ENCODE results near the gene OOEP.

The OOEP gene

DNA sequence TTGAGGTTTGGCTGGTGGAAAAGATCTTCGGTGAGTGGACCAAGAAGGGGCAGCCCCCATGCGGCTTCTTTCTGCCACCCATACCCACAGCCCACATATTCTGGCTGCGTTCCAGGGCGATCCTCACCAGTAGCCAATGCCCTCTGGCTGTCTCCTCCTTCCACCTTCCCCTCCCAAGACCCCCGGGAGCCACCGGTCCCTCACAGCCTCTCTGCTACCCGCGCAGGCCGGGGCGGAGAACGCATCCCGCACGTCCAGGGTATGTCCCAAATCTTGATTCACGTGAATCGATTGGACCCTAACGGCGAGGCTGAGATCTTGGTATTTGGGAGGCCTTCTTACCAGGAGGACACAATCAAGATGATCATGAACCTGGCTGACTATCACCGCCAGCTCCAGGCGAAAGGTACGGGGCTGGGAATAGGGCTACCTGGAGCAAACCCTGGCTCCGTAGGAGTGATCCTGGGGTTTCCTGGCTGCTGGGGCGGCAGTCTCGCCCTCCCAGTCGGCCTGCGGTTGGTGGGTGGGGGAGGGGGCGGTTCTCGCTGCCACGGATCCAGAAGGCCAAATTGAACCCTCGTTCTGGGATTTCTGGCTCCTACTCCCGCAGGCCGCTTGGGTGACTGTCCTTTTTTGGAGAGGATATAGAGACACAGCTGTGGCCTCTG is 6.7 kb downstream of the OOEP start:
- no peaks in the 10 kb centered on the region for H3K36me3 ChIP-seq (ENCODE audit: control insufficient read depth, low read length)
- no peak overlapping the region for H3K4me3 ChIP-seq (ENCODE audit: low read length)
- no peaks in the 10 kb centered on the region for H3K9me2 ChIP-seq (replicated peaks; ENCODE audit: control insufficient read depth, low read length)
- no peaks in the 10 kb centered on the region for H4K20me1 ChIP-seq (ENCODE audit: control insufficient read depth, insufficient read depth, low read depth, low read length)
- no peaks in the 10 kb centered on the region for H3F3A ChIP-seq (ENCODE audit: control insufficient read depth, insufficient read depth)
- no peaks in the 10 kb centered on the region for H3K9me3 ChIP-seq (ENCODE audit: control insufficient read depth, insufficient read depth, low read length)
- no peaks in the 10 kb centered on the region for H3K79me2 ChIP-seq (ENCODE audit: control insufficient read depth, low read length)
- no peak overlapping the region for H3K4me2 ChIP-seq (ENCODE audit: low read length)
- no peak overlapping the region for H3K27ac ChIP-seq (ENCODE audit: low read depth, low read length)
- no peaks in the 10 kb centered on the region for H3K27me3 ChIP-seq (ENCODE audit: control insufficient read depth, low read length)
- H3K4me1 ChIP-seq (ENCODE audit: control insufficient read depth, low read length), result no peaks in the 10 kb centered on the region
- no peak for TF ChIP-seq CTCF (IDR thresholded peaks at IDR 0.05; ENCODE audit: low read depth, low read length, poor library complexity, severe bottlenecking)
- no peak for TF ChIP-seq EZH2phosphoT487 (IDR thresholded peaks at IDR 0.05; ENCODE audit: borderline replicate concordance, low read length)

DNA sequence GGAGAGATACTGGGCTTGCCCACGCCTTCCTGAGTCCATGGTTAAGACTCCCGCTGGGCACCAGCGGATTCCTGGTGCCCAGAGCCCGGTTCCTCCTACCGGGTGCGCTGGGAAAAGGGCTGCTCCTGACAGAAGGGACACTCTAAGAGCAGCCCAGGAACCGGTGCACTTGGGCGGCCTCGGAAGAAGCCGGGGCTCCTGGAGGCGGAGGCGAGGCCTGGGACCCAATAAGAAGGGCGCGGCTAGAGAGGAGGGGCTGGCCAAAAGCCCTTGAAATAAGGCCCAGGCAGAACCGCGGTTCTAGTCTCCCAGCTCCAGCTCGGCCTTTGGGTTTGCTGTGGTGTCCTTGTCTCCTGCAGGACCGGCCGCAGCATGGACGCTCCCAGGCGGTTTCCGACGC is 7.3 kb downstream of the OOEP start, which contains the start of gene KHDC3L:
Gene KHDC3L, plus strand, starts transcription at position 301 of the 400 bp plus-strand sequence. Its CDS starts 72 bp downstream, at position 373.
- Histone ChIP-seq H3K27ac (ENCODE audit: low read depth, low read length) (no peak within 1 kb of the TSS), H3K4me3 (ENCODE audit: low read length) (no peak within 1 kb of the TSS), H3K36me3 (ENCODE audit: control insufficient read depth, low read length) (no peaks in the 10 kb centered on the region), H3K4me1 (ENCODE audit: control insufficient read depth, low read length) (no peaks in the 10 kb centered on the region), H3K9me3 (ENCODE audit: control insufficient read depth, insufficient read depth, low read length) (no peaks in the 10 kb centered on the region), H3K27me3 (ENCODE audit: control insufficient read depth, low read length) (no peaks in the 10 kb centered on the region), H3K79me2 (ENCODE audit: control insufficient read depth, low read length) (no peaks in the 10 kb centered on the region), H4K20me1 (ENCODE audit: control insufficient read depth, insufficient read depth, low read depth, low read length) (no peaks in the 10 kb centered on the region), H3K9me2 (replicated peaks; ENCODE audit: control insufficient read depth, low read length) (no peaks in the 10 kb centered on the region), H3F3A (ENCODE audit: control insufficient read depth, insufficient read depth) (no peaks in the 10 kb centered on the region), H3K4me2 (ENCODE audit: low read length) (no peak within 1 kb of the TSS)
- TF ChIP-seq EZH2phosphoT487 (IDR thresholded peaks at IDR 0.05; ENCODE audit: borderline replicate concordance, low read length) (no peak), CTCF (IDR thresholded peaks at IDR 0.05; ENCODE audit: low read depth, low read length, poor library complexity, severe bottlenecking) (no peak)

DNA sequence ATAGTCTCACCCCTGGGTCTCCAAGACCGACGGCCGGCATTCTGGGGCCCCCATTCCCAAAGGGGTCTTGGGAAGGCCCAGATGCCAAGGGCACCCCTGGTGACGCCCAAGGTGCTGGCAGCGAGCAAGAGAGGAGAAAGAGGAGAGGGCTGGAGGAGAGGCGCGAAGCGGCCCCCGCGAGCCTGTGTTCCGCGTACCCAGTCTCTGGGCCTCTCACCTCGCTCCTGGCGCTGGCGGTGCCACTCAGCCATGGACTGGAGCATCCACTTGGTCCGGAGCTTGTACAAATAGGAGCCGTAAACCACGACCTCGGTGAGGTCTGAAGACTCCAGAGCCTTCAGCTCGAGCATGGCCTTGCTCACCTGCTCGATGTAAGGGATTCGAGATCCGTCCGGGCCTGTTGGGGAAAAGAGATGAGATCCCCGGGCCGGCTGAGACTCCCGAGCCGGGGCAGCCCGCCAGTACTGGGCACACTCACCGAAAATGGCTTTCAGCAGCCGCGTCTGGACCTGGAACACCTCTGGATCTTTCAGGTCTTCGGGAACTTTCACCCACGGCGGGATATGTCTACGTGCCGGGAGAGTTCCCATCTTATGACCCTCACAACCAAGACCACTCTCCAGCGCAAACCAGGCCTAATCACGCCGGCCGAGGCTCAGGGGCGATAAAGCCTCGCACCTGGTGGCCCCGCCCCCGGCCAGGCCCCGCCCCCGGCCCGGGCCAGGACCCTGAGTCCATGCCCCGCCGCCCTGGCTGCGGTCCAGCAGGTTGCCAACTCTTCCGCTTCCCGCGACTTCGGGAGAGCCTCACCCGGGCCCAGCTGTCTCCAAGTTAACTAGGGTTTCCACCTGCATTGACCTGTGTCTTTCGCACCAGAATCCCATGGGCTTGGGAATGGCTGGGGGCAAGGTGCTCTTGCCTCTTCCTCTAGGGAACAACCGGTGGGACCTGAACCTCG is 15.8 kb downstream of the OOEP start, which contains the start of gene DPPA5:
Gene DPPA5, minus strand, starts transcription at position 641 of the 958 bp plus-strand sequence. Its CDS starts 51 bp downstream, at position 590.
- Histone ChIP-seq H3K27ac (ENCODE audit: low read depth, low read length) (no peak within 1 kb of the TSS), H3K79me2 (ENCODE audit: control insufficient read depth, low read length) (no peaks in the 10 kb centered on the region), H4K20me1 (ENCODE audit: control insufficient read depth, insufficient read depth, low read depth, low read length) (no peaks in the 10 kb centered on the region), H3K4me1 (ENCODE audit: control insufficient read depth, low read length) (no peaks in the 10 kb centered on the region), H3K9me3 (ENCODE audit: control insufficient read depth, insufficient read depth, low read length) (no peaks in the 10 kb centered on the region), H3K27me3 (ENCODE audit: control insufficient read depth, low read length) (peaks cover 12% of the 10 kb centered on the region; the same call in 1 of the 2 replicates), H3F3A (ENCODE audit: control insufficient read depth, insufficient read depth) (no peaks in the 10 kb centered on the region), H3K36me3 (ENCODE audit: control insufficient read depth, low read length) (no peaks in the 10 kb centered on the region), H3K9me2 (replicated peaks; ENCODE audit: control insufficient read depth, low read length) (no peaks in the 10 kb centered on the region), H3K4me2 (ENCODE audit: low read length) (no peak within 1 kb of the TSS), H3K4me3 (ENCODE audit: low read length) (no peak within 1 kb of the TSS)
- no peak for TF ChIP-seq CTCF (IDR thresholded peaks at IDR 0.05; ENCODE audit: low read depth, low read length, poor library complexity, severe bottlenecking)
- TF ChIP-seq EZH2phosphoT487 (IDR thresholded peaks at IDR 0.05; ENCODE audit: borderline replicate concordance, low read length), result no peak
